ENCODE results near the gene TRMT2A.
"Not testable (repeated sequence)": the region's sequence is repeated elsewhere in the genome, so short reads cannot be mapped to it uniquely, and the experiment has no call there.

The TRMT2A gene

GRCh38 chr22:20083157-20083890 lies 33.7 kb downstream of the TRMT2A start:
- DNase-seq: no peak

DNA sequence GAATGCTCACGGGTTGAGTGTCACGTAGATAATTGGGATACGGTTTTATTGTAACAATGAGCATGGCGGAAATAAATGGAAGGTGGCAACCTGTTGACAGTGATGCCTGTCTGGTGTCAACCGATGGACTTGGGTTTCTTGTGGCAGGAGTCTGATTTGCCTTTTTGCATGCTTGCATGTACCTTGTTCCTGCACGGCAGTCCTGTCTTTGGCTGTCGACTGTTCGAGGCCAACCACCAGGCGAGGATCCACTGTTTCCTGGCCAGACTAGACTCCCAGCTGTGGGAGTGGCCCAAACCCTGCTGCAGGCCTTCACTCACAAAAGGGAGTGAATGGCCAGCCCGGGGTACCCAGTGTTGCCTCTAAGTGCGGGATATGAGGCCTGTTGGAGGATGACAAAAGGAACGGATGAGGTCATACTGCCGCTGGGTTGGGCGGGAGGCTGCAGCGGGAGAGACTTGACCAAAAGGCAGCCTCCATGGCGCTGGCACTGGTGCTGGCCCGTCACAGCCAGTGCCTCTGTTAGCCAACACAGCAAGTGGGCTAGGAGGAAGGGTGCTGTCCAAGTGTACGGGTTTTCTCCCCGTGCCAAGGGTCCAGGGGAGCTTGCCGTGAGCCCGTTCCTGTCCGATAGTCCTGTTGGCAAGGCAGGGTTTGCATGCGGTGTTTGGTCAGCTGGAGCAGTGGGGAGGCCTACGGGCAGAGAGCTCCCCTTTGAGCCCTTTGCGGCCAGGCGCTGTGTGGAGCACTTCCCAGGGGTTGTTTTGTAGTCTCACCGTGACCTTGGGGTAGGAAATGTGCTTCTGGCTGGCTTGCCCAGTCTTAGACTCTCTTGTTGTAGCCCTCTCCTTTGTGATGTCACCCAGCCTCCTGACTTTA lies 36.0 kb downstream of the TRMT2A start:
- DNase-seq: no peak

DNA sequence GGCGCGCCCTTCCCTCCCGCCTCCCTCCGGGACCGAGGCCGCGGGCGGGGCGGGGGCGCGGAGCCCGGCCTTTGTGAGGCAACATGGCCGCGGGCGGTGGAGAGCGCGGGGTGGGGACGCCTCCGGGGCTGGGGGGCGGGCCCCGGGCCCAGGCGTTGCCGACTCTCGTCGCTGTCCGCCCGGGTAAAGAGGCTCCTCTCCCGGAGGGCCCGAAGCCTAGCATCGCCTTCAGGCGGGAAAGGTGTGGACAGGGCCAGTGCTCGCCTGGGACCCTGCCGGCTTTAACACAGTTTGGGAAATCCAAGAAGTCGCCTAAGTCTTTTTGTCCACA lies 36.6 kb downstream of the TRMT2A start:
- peak; percentile 73 for DNase-seq

- DNase-seq: peak; percentile 72
Measured at GRCh38 chr22:20079745-20080444, 37.1 kb downstream of the TRMT2A start, which contains the start of gene DGCR8. Gene DGCR8, plus strand, starts transcription at chr22:20080241. Its CDS starts 5,723 bp downstream, at chr22:20085964.

GRCh38 chr22:20076627-20077172 lies 40.3 kb downstream of the TRMT2A start:
- DNase-seq: no peak

- no peak for DNase-seq
Measured at GRCh38 chr22:20071524-20071972, 45.5 kb downstream of the TRMT2A start.

DNA sequence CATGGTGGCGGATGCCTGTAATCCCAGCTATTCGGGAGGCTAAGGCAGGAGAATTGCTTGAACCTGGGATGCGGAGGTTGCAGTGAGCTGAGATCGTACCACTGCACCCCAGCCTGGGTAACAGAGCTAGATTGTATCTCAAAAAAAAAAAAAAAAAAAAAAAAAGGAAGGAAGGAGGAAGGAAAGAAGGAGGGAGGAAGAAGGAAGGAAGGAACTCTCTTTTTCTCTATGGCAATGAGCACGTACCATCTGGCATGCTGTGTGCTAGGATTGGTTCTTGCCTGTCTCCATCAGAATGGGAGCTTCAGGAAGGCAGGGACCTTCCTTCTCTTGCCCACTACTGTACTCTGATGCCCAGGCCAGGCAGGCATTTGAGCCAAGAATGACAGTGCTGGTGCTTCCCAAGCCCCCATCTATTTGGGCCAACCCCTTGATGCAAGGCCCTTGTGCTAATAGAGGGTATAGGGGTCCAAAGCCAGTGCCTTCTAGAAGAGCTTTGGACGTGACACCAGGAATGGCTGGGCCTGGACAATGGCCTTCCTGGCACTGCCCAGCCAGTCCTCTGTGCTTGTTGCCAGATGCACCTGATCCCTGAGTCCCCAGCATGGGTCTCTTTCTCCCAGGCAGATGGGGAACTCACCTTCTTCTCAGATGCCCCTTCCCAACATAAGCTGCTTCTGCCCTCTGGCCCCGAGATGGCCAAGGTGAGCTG lies 47.5 kb downstream of the TRMT2A start:
- no peak for DNase-seq

GRCh38 chr22:20068640-20069039 lies 48.4 kb downstream of the TRMT2A start:
- DNase-seq: no peak

DNA sequence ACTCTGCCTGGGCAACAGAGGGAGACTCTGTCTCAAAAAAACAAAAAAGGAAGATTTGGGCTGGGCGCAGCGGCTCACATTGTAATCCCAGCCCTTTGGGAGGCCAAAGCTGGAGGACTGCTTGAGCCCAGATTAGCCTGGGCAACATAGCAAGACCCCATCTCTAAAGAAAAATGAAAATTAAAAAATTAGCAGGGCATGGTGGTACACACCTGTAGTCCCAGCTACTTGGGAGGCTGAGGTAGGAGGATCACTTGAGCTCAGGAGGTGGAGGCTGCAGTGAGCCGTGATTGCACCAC lies 49.7 kb downstream of the TRMT2A start:
- not testable (repeated sequence) for DNase-seq

GRCh38 chr22:20066617-20067383 lies 50.2 kb downstream of the TRMT2A start:
- DNase-seq: no peak

- no peak for DNase-seq
Measured at GRCh38 chr22:20065896-20066616, 51.0 kb downstream of the TRMT2A start.

- DNase-seq: no peak
Measured at GRCh38 chr22:20064545-20065262, 52.3 kb downstream of the TRMT2A start.

DNA sequence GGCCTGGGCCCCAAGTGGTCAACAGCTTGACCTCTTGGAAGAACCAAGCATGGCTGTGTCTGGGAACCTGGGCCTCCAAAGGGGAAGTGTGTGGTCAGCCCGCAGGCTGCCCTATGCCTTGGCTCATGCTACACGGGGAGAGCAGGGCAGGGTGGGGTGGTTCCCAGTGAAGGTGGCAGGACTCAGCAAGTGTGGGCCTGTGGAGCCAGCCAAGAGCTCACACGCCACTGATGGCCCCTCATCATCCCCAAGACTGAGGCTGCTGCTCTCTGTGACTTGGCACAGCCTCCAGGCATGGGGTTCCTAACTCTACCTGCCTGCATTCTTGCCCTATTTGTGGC lies 52.9 kb downstream of the TRMT2A start:
- no peak for DNase-seq

- DNase-seq: no peak
Measured at GRCh38 chr22:20063271-20064139, 53.5 kb downstream of the TRMT2A start.

GRCh38 chr22:20062766-20063083 lies 54.3 kb downstream of the TRMT2A start:
- DNase-seq: no peak

GRCh38 chr22:20062043-20062765 lies 54.8 kb downstream of the TRMT2A start:
- DNase-seq: no peak

Data from CD4-positive, alpha-beta T cell treated with Interleukin-21 for 1 hour (primary cell).